ENCODE results near the gene SPSB2.

SPSB2 gene

GRCh38 chr12:6823182-6824084, 49.7 kb downstream of the SPSB2 start:
- H3K36me3 ChIP-seq (replicated peaks; ENCODE audit: insufficient read depth, low read length): no peaks in the 10 kb centered on the region

GRCh38 chr12:6822426-6823135, 50.5 kb downstream of the SPSB2 start:
- no peaks in the 10 kb centered on the region for H3K36me3 ChIP-seq (replicated peaks; ENCODE audit: insufficient read depth, low read length)
- H3K9me3 ChIP-seq (replicated peaks; ENCODE audit: insufficient read depth, low read length): no peaks in the 10 kb centered on the region
- H3K27me3 ChIP-seq (replicated peaks; ENCODE audit: insufficient read depth, low read length): peaks cover 81% of the 10 kb centered on the region
- no peak overlapping the region for H3K4me2 ChIP-seq (ENCODE audit: low read depth, low read length)
- no peak overlapping the region for H3K27ac ChIP-seq (ENCODE audit: low read length)
- no peaks in the 10 kb centered on the region for H4K20me1 ChIP-seq (ENCODE audit: insufficient read depth, low read length)
- no peak overlapping the region for H2AFZ ChIP-seq (ENCODE audit: low read length)
- no peaks in the 10 kb centered on the region for H3K79me2 ChIP-seq (ENCODE audit: low read length)
- TF ChIP-seq EZH2phosphoT487 (IDR thresholded peaks at IDR 0.05; ENCODE audit: low read length): no peak
- no peak for TF ChIP-seq CTCF (IDR thresholded peaks at IDR 0.05; ENCODE audit: low read length)
- H3K4me1 ChIP-seq (ENCODE audit: low read length): peaks cover 4% of the 10 kb centered on the region; the same call in 1 of the 2 replicates
- H3K4me3 ChIP-seq (ENCODE audit: low read length): no peak overlapping the region
- DNase-seq: no peak
- H3F3A ChIP-seq (ENCODE audit: insufficient read depth, low read length): no peaks in the 10 kb centered on the region
- no peak overlapping the region for H3K9ac ChIP-seq (ENCODE audit: low read length)
- no peaks in the 10 kb centered on the region for H3K9me2 ChIP-seq (replicated peaks; ENCODE audit: insufficient read depth, low read length)

More at GRCh38 chr12:6823182-6824084, 49.7 kb downstream of the SPSB2 start:
- DNase-seq: no peak
- no peaks in the 10 kb centered on the region for H3K79me2 ChIP-seq (ENCODE audit: low read length)
- TF ChIP-seq EZH2phosphoT487 (IDR thresholded peaks at IDR 0.05; ENCODE audit: low read length) (no peak), CTCF (IDR thresholded peaks at IDR 0.05; ENCODE audit: low read length) (no peak), EZH2 (optimal IDR thresholded peaks at IDR 0.05; ENCODE audit: low read depth, low read length) (no peak)
- no peak overlapping the region for H3K4me2 ChIP-seq (ENCODE audit: low read depth, low read length)
- no peaks in the 10 kb centered on the region for H3F3A ChIP-seq (ENCODE audit: insufficient read depth, low read length)
- H3K9me2 ChIP-seq (replicated peaks; ENCODE audit: insufficient read depth, low read length): no peaks in the 10 kb centered on the region
- no peaks in the 10 kb centered on the region for H3K9me3 ChIP-seq (replicated peaks; ENCODE audit: insufficient read depth, low read length)
- no peaks in the 10 kb centered on the region for H4K20me1 ChIP-seq (ENCODE audit: insufficient read depth, low read length)
- no peak overlapping the region for H3K4me3 ChIP-seq (ENCODE audit: low read length)
- H3K27ac ChIP-seq (ENCODE audit: low read length): no peak overlapping the region
- peaks cover 4% of the 10 kb centered on the region; the same call in 1 of the 2 replicates for H3K4me1 ChIP-seq (ENCODE audit: low read length)
- H3K27me3 ChIP-seq (replicated peaks; ENCODE audit: insufficient read depth, low read length): peaks cover 88% of the 10 kb centered on the region
- no peak overlapping the region for H2AFZ ChIP-seq (ENCODE audit: low read length)
- no peak overlapping the region for H3K9ac ChIP-seq (ENCODE audit: low read length)

GRCh38 chr12:6821591-6822425, 51.3 kb downstream of the SPSB2 start, which contains the start of gene GPR162:
GPR162 (plus strand) TSS chr12:6821821; CDS start chr12:6823899, 2,078 bp downstream.
- Histone ChIP-seq H3K79me2 (ENCODE audit: low read length) (no peaks in the 10 kb centered on the region), H3K36me3 (replicated peaks; ENCODE audit: insufficient read depth, low read length) (no peaks in the 10 kb centered on the region), H4K20me1 (ENCODE audit: insufficient read depth, low read length) (no peaks in the 10 kb centered on the region), H3K9me3 (replicated peaks; ENCODE audit: insufficient read depth, low read length) (no peaks in the 10 kb centered on the region), H3K4me3 (ENCODE audit: low read length) (no peak within 1 kb of the TSS), H3K9ac (ENCODE audit: low read length) (no peak within 1 kb of the TSS), H3K9me2 (replicated peaks; ENCODE audit: insufficient read depth, low read length) (no peaks in the 10 kb centered on the region), H3F3A (ENCODE audit: insufficient read depth, low read length) (no peaks in the 10 kb centered on the region), H2AFZ (ENCODE audit: low read length) (no peak within 1 kb of the TSS), H3K4me2 (ENCODE audit: low read depth, low read length) (no peak within 1 kb of the TSS), H3K27me3 (replicated peaks; ENCODE audit: insufficient read depth, low read length) (peaks cover 73% of the 10 kb centered on the region), H3K27ac (ENCODE audit: low read length) (no peak within 1 kb of the TSS), H3K4me1 (ENCODE audit: low read length) (no peaks in the 10 kb centered on the region)
- no peak for DNase-seq
- TF ChIP-seq EZH2phosphoT487 (IDR thresholded peaks at IDR 0.05; ENCODE audit: low read length) (no peak), CTCF (IDR thresholded peaks at IDR 0.05; ENCODE audit: low read length) (no peak)
